MCF 10A (cell line): ENCODE results near the gene SIAE. TPM values are rescaled to one million over a fixed set of nuclear protein-coding genes. Genes with fewer than 3 reads are reported as not detected.

Experiments
- BruUV-seq: library from RNA; stranded (reverse); fragments of 400-500 nt; replicated peaks from 2 replicates; lab custom pipeline; 2021; lab: Mats Ljungman, UMichigan
- CTCF ChIA-PET: fragments of 300-600 bp; sonication (Branson Sonifier 250); formaldehyde crosslinking; extraction: SDS; loops from one replicate; lab custom pipeline; 2021; ENCODE audit warnings: antibody characterized with exemption, inconsistent platforms; lab: Yijun Ruan, JAX
- POLR2A ChIA-PET: fragments of 300-600, 350-650 bp; sonication (Branson Sonifier 250); formaldehyde crosslinking; extraction: SDS; loops from one replicate; lab custom pipeline; 2020; ENCODE audit warnings: antibody characterized with exemption, inconsistent platforms; lab: Yijun Ruan, JAX
- DNase-seq: peaks from one replicate; pipeline ENCODE4 v3.0.0-alpha.2; 2018; ENCODE audit not compliant: unreplicated experiment
- H3K27ac Mint-ChIP-seq: one replicate; pipeline ENCODE4 v1.8.0; 2022; ENCODE audit warnings: mild to moderate bottlenecking, low read depth, mixed read lengths; ENCODE audit not compliant: unreplicated experiment
- H3K27me3 Mint-ChIP-seq: one replicate; pipeline ENCODE4 v1.8.0; 2022; ENCODE audit warnings: mixed read lengths; ENCODE audit not compliant: insufficient read depth, unreplicated experiment
- H3K36me3 Mint-ChIP-seq: one replicate; pipeline ENCODE4 v1.8.0; 2022; ENCODE audit warnings: mild to moderate bottlenecking, moderate library complexity, mixed read lengths; ENCODE audit not compliant: insufficient read depth, unreplicated experiment
- H3K4me1 Mint-ChIP-seq: one replicate; pipeline ENCODE4 v1.8.0; 2022; ENCODE audit warnings: mixed read lengths; ENCODE audit not compliant: insufficient read depth, unreplicated experiment
- H3K4me3 Mint-ChIP-seq: one replicate; pipeline ENCODE4 v1.8.0; 2022; ENCODE audit warnings: mild to moderate bottlenecking, moderate library complexity, mixed read lengths; ENCODE audit not compliant: unreplicated experiment
- H3K9me3 Mint-ChIP-seq: one replicate; pipeline ENCODE4 v1.8.0; 2022; ENCODE audit warnings: mixed read lengths; ENCODE audit not compliant: unreplicated experiment
- intact Hi-C: fragments of 100-400 bp; cut with micrococcal nuclease; formaldehyde crosslinking; loops from 2 replicates; pipeline ENCODE4 v1.14.1; 2022
- total RNA-seq: library from RNA; stranded (reverse); gene quantifications from 2 replicates; pipeline ENCODE4 v1.2.3, GENCODE V29; 2022
- TF ChIP-seq, protein P1 (sequence below): fragments of 200-600 bp; IDR thresholded peaks from one replicate; pipeline ENCODE4 v1.8.0; 2022; ENCODE audit warnings: antibody characterized with exemption, mild to moderate bottlenecking; ENCODE audit not compliant: unreplicated experiment

Gene SIAE
- total RNA-seq, 1 experiment from 2014 or later = 21.7 TPM

DNA sequence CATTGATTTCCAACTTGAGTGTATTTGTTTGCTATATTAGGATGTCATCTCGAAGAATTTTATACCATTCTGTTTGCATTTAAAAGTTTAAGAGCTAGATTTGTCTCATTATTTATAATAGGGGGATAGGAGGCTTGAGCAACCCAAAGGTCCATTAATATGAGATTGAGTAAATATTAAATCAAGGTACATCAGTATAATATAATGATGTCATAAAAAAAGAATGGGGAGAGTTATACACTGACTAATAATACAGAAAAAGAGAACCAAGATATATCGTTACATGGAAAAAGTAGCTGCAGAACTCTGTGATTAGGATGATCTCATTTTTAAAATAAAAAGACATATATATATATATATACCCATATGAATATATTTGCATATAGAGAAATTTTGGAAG, 19.6 kb upstream of the SIAE start:
- POLR2A ChIA-PET = interaction anchor here (0.7 kb wide), 1 partner anchor 311 kb away, joined by 3 read pairs; no protein-coding TSS in a partner anchor

DNA sequence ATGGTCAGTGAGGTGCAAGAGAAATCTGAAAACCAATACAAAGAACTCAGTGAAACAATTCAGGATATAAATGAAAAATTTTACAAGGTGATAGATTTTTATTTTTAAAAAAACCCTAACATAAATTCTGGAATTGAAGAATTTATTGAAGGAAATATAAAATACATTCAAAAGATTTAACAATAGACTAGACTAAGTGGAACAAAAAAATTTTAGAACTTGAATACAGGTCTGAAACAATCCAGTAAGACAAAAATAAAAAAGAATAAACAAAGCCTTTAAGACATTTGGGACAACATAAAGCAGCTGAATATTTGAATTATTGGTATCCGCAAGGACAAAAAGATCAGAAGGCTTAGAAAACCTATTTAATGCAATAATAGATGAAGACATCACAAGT, 8.9 kb upstream of the SIAE start:
- no peak for DNase-seq
- ChIA-PET CTCF (interaction anchor here (0.7 kb wide), 1 partner anchor 38 kb away, joined by 4 read pairs; no protein-coding TSS in a partner anchor), POLR2A (interaction anchor here (0.7 kb wide), 1 partner anchor 108 kb away, joined by 3 read pairs; no protein-coding TSS in a partner anchor)
- intact Hi-C loops = no loop called here
- Mint-ChIP-seq H3K4me3 (no peak overlapping the region), H3K4me1 (no peaks in the 10 kb centered on the region), H3K36me3 (no peaks in the 10 kb centered on the region), H3K9me3 (peaks cover 8% of the 10 kb centered on the region), H3K27me3 (no peaks in the 10 kb centered on the region), H3K27ac (no peak overlapping the region)
- no TSS peak for BruUV-seq
- TF ChIP-seq, protein P1, sequence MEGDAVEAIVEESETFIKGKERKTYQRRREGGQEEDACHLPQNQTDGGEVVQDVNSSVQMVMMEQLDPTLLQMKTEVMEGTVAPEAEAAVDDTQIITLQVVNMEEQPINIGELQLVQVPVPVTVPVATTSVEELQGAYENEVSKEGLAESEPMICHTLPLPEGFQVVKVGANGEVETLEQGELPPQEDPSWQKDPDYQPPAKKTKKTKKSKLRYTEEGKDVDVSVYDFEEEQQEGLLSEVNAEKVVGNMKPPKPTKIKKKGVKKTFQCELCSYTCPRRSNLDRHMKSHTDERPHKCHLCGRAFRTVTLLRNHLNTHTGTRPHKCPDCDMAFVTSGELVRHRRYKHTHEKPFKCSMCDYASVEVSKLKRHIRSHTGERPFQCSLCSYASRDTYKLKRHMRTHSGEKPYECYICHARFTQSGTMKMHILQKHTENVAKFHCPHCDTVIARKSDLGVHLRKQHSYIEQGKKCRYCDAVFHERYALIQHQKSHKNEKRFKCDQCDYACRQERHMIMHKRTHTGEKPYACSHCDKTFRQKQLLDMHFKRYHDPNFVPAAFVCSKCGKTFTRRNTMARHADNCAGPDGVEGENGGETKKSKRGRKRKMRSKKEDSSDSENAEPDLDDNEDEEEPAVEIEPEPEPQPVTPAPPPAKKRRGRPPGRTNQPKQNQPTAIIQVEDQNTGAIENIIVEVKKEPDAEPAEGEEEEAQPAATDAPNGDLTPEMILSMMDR = no peak

More for the DNA sequence above, 19.6 kb upstream of the SIAE start:
- H3K27me3 Mint-ChIP-seq = no peaks in the 10 kb centered on the region
- TF ChIP-seq, protein P1 = no peak
- H3K27ac Mint-ChIP-seq = no peak overlapping the region
- H3K4me3 Mint-ChIP-seq = no peak overlapping the region
- CTCF ChIA-PET = interaction anchor here (1.2 kb wide), 1 partner anchor 24 kb away, joined by 4 read pairs; no protein-coding TSS in a partner anchor
- H3K9me3 Mint-ChIP-seq = no peaks in the 10 kb centered on the region
- no TSS peak for BruUV-seq
- no peaks in the 10 kb centered on the region for H3K36me3 Mint-ChIP-seq
- intact Hi-C loops = no loop called here
- no peak for DNase-seq
- no peaks in the 10 kb centered on the region for H3K4me1 Mint-ChIP-seq

DNA sequence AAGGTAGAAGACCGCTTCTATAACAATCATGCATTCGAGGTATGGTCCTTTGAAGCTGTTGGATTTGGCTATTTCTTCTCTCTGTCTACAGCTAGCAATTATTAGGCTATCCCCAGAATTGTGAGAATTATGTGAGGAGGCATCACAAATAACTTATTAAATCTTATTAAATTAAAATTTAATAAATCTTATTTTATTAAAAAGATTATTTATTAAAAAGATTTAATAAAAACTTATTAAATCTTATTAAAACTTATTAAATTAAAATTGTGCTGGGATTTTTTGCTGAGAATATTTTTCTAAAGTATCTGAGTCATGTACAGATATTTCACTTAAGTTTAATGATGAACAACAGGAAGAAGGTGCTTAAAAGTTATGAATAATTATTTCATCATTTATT, 7.9 kb upstream of the SIAE start:
- intact Hi-C loops = no loop called here
- Mint-ChIP-seq H3K9me3 (peaks cover 1% of the 10 kb centered on the region), H3K36me3 (no peaks in the 10 kb centered on the region), H3K4me1 (peaks cover 3% of the 10 kb centered on the region), H3K27me3 (no peaks in the 10 kb centered on the region), H3K27ac (no peak overlapping the region), H3K4me3 (no peak overlapping the region)
- POLR2A ChIA-PET = no interaction called here
- no TSS peak for BruUV-seq
- CTCF ChIA-PET = no interaction called here
- TF ChIP-seq, protein P1 = no peak
- DNase-seq = no peak

DNA sequence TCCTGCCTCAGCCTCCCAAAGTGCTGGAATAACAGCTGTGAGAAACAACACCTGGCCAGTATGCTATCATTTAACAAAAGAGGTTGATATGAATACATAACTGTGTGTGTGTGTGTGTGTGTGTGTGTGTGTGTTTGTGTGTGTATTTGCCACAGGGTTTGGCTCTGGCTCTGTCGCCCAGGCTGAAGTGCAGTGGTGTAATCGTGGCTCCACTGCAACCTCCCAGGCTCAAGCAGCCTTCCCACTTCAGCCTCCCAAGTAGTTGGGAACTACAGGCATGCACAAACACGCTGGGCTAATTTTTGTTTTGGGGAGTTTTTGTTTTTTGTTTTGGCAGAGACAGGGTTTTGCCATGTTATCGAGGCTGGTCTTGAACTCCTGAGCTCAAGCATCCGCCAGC, 4.9 kb upstream of the SIAE start:
- POLR2A ChIA-PET = interaction anchor here (1.0 kb wide), 2 partner anchors 68 to 276 kb away, joined by 3 to 4 read pairs; partner anchors contain the start of gene CCDC15
- intact Hi-C loops = no loop called here
- H3K27ac Mint-ChIP-seq = no peak overlapping the region
- CTCF ChIA-PET = interaction anchor here (1.0 to 2.4 kb wide), 2 partner anchors 115 to 198 kb away, joined by 3 to 7 read pairs; no protein-coding TSS in a partner anchor
- no peaks in the 10 kb centered on the region for H3K36me3 Mint-ChIP-seq
- TF ChIP-seq, protein P1 = no peak
- H3K4me1 Mint-ChIP-seq = peaks cover 7% of the 10 kb centered on the region
- no peaks in the 10 kb centered on the region for H3K27me3 Mint-ChIP-seq
- DNase-seq = no peak
- no TSS peak for BruUV-seq
- H3K9me3 Mint-ChIP-seq = no peaks in the 10 kb centered on the region
- H3K4me3 Mint-ChIP-seq = no peak overlapping the region
